Esophagus muscularis mucosa (tissue), 4 donors: ENCODE measurements around the gene SLC16A12.

Source experiments
- EP300 ChIP-seq: sonication (generic); formaldehyde crosslinking; IDR thresholded peaks from one replicate; pipeline ENCODE4 v1.6.1; 2017; ENCODE audit warnings: antibody characterized with exemption
- POLR2A ChIP-seq: fragments of 450-650 bp; IDR thresholded peaks from one replicate; pipeline ENCODE4 v1.6.1; 2017; ENCODE audit warnings: antibody characterized with exemption, moderate library complexity, mild to moderate bottlenecking, low read depth
- POLR2AphosphoS5 ChIP-seq, 2 donors: sonication (generic); formaldehyde crosslinking; IDR thresholded peaks; one replicate each; pipeline ENCODE4 v1.6.1; 2017; ENCODE audit warnings: antibody characterized with exemption in 2 of 2
- TF ChIP-seq, protein P1 (sequence below), 3 experiments: fragments of 200-600 bp in 2 of 3; fragments of 450-650 bp in 1 of 3; sonication (generic) in 2 of 3; IDR thresholded peaks; one replicate each; pipeline ENCODE4 v1.5.1; 2017 to 2019; ENCODE audit warnings: antibody characterized with exemption in 3 of 3, mild to moderate bottlenecking in 2 of 3, moderate library complexity in 1 of 3

DNA sequence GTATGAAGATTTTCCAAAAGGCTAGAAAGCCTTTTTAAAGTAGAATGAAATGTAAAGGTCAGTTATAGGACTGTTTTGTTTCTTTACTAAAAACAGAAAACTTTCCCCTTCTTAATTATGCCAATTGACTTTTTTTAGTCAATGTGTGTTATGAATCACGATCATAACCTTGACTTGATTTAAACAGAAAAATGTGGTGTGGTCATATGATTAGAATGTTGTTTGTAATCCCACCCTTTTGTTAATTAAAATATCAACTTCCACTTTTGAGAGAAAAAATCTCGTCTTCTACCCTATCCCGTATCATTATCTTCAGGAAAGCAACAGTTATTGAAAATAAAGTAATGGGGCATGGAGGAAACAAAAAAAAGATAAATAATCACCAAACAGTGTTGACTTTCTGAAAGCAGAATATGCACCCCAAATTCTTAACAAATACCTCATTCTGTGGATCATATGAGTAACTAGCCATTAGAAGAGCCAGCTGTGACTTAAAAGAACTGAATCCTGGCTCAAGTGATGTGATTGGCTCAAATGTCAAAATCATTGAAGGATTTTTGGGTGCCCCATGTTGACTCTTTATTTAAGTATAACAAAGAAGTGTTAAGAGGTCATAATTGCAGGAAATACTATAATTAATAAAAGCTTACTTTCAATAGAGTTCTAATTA lies 32.3 kb upstream of the SLC16A12 start:
- TF ChIP-seq, protein P1, sequence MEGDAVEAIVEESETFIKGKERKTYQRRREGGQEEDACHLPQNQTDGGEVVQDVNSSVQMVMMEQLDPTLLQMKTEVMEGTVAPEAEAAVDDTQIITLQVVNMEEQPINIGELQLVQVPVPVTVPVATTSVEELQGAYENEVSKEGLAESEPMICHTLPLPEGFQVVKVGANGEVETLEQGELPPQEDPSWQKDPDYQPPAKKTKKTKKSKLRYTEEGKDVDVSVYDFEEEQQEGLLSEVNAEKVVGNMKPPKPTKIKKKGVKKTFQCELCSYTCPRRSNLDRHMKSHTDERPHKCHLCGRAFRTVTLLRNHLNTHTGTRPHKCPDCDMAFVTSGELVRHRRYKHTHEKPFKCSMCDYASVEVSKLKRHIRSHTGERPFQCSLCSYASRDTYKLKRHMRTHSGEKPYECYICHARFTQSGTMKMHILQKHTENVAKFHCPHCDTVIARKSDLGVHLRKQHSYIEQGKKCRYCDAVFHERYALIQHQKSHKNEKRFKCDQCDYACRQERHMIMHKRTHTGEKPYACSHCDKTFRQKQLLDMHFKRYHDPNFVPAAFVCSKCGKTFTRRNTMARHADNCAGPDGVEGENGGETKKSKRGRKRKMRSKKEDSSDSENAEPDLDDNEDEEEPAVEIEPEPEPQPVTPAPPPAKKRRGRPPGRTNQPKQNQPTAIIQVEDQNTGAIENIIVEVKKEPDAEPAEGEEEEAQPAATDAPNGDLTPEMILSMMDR (IDR thresholded peaks at IDR 0.05) = no peak
- TF ChIP-seq POLR2A (no peak), POLR2AphosphoS5 (IDR thresholded peaks at IDR 0.05) (no peak), EP300 (no peak)
